ENCODE results near the gene GARIN1A.
"Not testable (repeated sequence)": the region's sequence is repeated elsewhere in the genome, so short reads cannot be mapped to it uniquely, and the experiment has no call there.

DNA sequence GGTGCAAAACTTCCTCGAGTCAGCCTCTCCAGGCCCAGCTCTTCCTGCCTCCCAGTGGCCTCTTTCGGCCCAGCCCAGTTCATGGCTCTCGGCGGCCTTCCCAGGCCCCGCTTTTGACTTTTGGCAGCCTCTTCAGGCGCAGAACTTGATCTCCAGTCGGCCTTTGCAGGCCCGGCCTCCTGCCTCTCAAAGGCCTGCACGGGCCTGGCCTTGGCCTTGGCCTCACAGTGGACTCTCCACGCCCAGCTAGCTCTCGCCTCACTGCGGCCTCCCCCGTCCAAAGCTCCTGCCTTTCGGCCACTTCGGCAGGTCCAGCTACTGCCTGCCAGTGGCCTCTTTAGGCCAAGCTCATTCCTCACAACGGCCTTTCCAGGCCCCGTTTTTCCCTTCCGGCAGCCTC, 17.6 kb upstream of the GARIN1A start:
- TF ChIP-seq POLR2A, POLR2AphosphoS5, EP300 (IDR thresholded peaks at IDR 0.05): not testable (repeated sequence)
- TF ChIP-seq, protein P1, sequence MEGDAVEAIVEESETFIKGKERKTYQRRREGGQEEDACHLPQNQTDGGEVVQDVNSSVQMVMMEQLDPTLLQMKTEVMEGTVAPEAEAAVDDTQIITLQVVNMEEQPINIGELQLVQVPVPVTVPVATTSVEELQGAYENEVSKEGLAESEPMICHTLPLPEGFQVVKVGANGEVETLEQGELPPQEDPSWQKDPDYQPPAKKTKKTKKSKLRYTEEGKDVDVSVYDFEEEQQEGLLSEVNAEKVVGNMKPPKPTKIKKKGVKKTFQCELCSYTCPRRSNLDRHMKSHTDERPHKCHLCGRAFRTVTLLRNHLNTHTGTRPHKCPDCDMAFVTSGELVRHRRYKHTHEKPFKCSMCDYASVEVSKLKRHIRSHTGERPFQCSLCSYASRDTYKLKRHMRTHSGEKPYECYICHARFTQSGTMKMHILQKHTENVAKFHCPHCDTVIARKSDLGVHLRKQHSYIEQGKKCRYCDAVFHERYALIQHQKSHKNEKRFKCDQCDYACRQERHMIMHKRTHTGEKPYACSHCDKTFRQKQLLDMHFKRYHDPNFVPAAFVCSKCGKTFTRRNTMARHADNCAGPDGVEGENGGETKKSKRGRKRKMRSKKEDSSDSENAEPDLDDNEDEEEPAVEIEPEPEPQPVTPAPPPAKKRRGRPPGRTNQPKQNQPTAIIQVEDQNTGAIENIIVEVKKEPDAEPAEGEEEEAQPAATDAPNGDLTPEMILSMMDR (IDR thresholded peaks at IDR 0.05) = not testable (repeated sequence)
